Keratinocyte (primary cell): Measurements from ENCODE around the gene DLG1. TPM values are rescaled to one million over a fixed set of nuclear protein-coding genes. Genes with fewer than 3 reads are reported as not detected.

Source experiments
- DNase-seq: peaks from one replicate; pipeline ENCODE4 v3.0.0-alpha.2; 2011; ENCODE audit warnings: low read depth, missing footprints, low spot score
- FAIRE-seq: peaks from 2 replicates; lab custom pipeline; 2011; peaks lifted over from hg19 to GRCh38; lab: Jason Lieb, UNC
- H2AFZ ChIP-seq: 2 replicates; pipeline ENCODE4 v1.6.0; 2012; ENCODE audit warnings: low read length, control low read depth, inconsistent platforms; ENCODE audit not compliant: control insufficient read depth
- H3K27ac ChIP-seq: 2 replicates; pipeline ENCODE4 v1.5.1; 2011; ENCODE audit warnings: low read length; ENCODE audit not compliant: control insufficient read depth, insufficient read depth
- H3K27me3 ChIP-seq: 3 replicates; pipeline ENCODE4 v1.6.0; 2011; ENCODE audit warnings: low read length; ENCODE audit not compliant: control insufficient read depth, insufficient read depth; ENCODE audit errors: extremely low read depth
- H3K36me3 ChIP-seq, 2 experiments: 2 replicates in 1 of 2; 3 replicates in 1 of 2; pipeline ENCODE4 v1.5.1; 2011; ENCODE audit warnings: low read length in 2 of 2, mild to moderate bottlenecking in 1 of 2; ENCODE audit not compliant: control insufficient read depth in 2 of 2, insufficient read depth in 2 of 2; ENCODE audit errors: extremely low read depth in 1 of 2
- H3K4me1 ChIP-seq: 3 replicates; pipeline ENCODE4 v1.5.1; 2011; ENCODE audit warnings: low read length; ENCODE audit not compliant: control insufficient read depth, insufficient read depth; ENCODE audit errors: extremely low read depth
- H3K4me2 ChIP-seq: 3 replicates; pipeline ENCODE4 v1.6.0; 2011; ENCODE audit warnings: low read depth, low read length; ENCODE audit not compliant: control insufficient read depth, insufficient read depth; ENCODE audit errors: extremely low read depth
- H3K4me3 ChIP-seq, 3 experiments: fragments of 200-600 bp in 1 of 3; sonication (generic) in 1 of 3; 2 replicates in 2 of 3; 3 replicates in 1 of 3; pipeline ENCODE4 v1.5.1; 2011 to 2016; ENCODE audit warnings: low read length in 3 of 3, mild to moderate bottlenecking in 3 of 3, control low read depth in 2 of 3, inconsistent platforms in 1 of 3, low read depth in 1 of 3, mixed read lengths in 1 of 3, mixed run types in 1 of 3, moderate library complexity in 1 of 3; ENCODE audit not compliant: control insufficient read depth in 2 of 3, insufficient read depth in 2 of 3; ENCODE audit errors: extremely low read depth in 1 of 3
- H3K79me2 ChIP-seq: 2 replicates; pipeline ENCODE4 v1.6.0; 2012; ENCODE audit warnings: low read length; ENCODE audit not compliant: control insufficient read depth, insufficient read depth
- H3K9ac ChIP-seq: 3 replicates; pipeline ENCODE4 v1.6.0; 2011; ENCODE audit warnings: low read length; ENCODE audit not compliant: control insufficient read depth, insufficient read depth; ENCODE audit errors: extremely low read depth
- H3K9me1 ChIP-seq: 3 replicates; pipeline ENCODE4 v1.6.0; 2011; ENCODE audit warnings: low read length; ENCODE audit not compliant: control insufficient read depth, insufficient read depth; ENCODE audit errors: extremely low read depth
- H3K9me3 ChIP-seq: 2 replicates; pipeline ENCODE4 v1.5.1; 2012; ENCODE audit warnings: low read depth, low read length; ENCODE audit not compliant: control insufficient read depth
- H4K20me1 ChIP-seq: 3 replicates; pipeline ENCODE4 v1.6.0; 2011; ENCODE audit warnings: low read length; ENCODE audit not compliant: control insufficient read depth, insufficient read depth; ENCODE audit errors: extremely low read depth
- EZH2 ChIP-seq: IDR thresholded peaks from one replicate; pipeline ENCODE4 v1.6.1; 2012; ENCODE audit warnings: inconsistent platforms, mild to moderate bottlenecking, low read length, moderate library complexity
- dilution Hi-C: fragments of 300-500 bp; cut with MboI; formaldehyde crosslinking; loops from one replicate; pipeline ENCODE4 v1.7.0; 2020; ENCODE audit warnings: low sequenced_read_pairs; ENCODE audit not compliant: extremely low pct_ligation_motif_present
- polyA plus RNA-seq, 5 experiments: library from polyadenylated mRNA; depleted of rRNA in 3 of 5; stranded (reverse) in 3 of 5; stranded (forward) in 1 of 5; unstranded in 1 of 5; fragments of >200 nt; gene quantifications; 1 replicate in 1 of 5; 2 replicates in 3 of 5; 3 replicates in 1 of 5; pipeline versions ENCODE4 v1.2.1 to v1.2.3, GENCODE V29; 2011 to 2012; ENCODE audit warnings: missing spikeins in 2 of 5, low read depth in 1 of 5, low replicate concordance in 1 of 5
- TF ChIP-seq, protein P1 (sequence below), 3 experiments: IDR thresholded peaks in 1 of 3; conservative IDR thresholded peaks in 1 of 3; optimal IDR thresholded peaks in 1 of 3; 2 replicates in 2 of 3; 3 replicates in 1 of 3; pipeline versions ENCODE3 to v1.5.1; 2011; ENCODE audit warnings: low read length in 3 of 3, mild to moderate bottlenecking in 3 of 3, moderate library complexity in 2 of 3, control low read depth in 1 of 3, inconsistent platforms in 1 of 3; ENCODE audit not compliant: insufficient read depth in 2 of 3; ENCODE audit errors: extremely low read depth in 1 of 3

Gene DLG1
- polyA plus RNA-seq, 1 donor (not counting 4 experiments of a cell fraction or from before 2014, with no cell fraction given): 139 TPM

DNA sequence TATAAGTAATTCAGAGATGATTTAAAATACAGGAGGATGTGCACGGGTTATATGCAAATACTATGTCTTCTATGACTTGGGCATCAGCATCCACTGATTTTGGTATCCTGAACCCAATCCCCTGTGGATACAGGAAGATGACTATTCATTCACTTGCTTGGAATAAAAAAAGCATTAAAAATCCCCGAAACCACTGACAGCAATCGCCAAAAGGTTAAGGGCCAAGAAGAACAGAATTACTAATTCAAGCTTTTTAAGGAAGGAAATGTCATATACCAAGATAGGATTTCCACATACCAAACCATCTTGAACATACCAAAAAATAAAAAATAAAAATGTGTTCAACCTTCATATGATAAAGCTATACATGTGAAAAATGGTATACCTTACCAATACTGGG lies 93.7 kb downstream of the DLG1 start:
- Histone ChIP-seq H3K27ac (no peak overlapping the region), H3K9ac (no peak overlapping the region), H3K36me3 (peaks cover 0 to 1% of the 10 kb centered on the region in 2 experiments), H3K79me2 (peaks cover 100% of the 10 kb centered on the region), H3K4me1 (no peaks in the 10 kb centered on the region), H3K4me2 (no peak overlapping the region), H3K4me3 (no peak overlapping the region), H4K20me1 (peaks cover 44% of the 10 kb centered on the region), H3K27me3 (no peaks in the 10 kb centered on the region), H3K9me1 (no peaks in the 10 kb centered on the region), H2AFZ (no peak overlapping the region), H3K9me3 (no peaks in the 10 kb centered on the region)
- FAIRE-seq (no peak), DNase-seq (no peak)
- dilution Hi-C loops: no loop called here
- TF ChIP-seq EZH2: no peak
- TF ChIP-seq, protein P1, sequence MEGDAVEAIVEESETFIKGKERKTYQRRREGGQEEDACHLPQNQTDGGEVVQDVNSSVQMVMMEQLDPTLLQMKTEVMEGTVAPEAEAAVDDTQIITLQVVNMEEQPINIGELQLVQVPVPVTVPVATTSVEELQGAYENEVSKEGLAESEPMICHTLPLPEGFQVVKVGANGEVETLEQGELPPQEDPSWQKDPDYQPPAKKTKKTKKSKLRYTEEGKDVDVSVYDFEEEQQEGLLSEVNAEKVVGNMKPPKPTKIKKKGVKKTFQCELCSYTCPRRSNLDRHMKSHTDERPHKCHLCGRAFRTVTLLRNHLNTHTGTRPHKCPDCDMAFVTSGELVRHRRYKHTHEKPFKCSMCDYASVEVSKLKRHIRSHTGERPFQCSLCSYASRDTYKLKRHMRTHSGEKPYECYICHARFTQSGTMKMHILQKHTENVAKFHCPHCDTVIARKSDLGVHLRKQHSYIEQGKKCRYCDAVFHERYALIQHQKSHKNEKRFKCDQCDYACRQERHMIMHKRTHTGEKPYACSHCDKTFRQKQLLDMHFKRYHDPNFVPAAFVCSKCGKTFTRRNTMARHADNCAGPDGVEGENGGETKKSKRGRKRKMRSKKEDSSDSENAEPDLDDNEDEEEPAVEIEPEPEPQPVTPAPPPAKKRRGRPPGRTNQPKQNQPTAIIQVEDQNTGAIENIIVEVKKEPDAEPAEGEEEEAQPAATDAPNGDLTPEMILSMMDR (optimal IDR thresholded peaks at IDR 0.05 in 1 of 3, IDR thresholded peaks at IDR 0.05 in 1 of 3, conservative IDR thresholded peaks at IDR 0.05 in 1 of 3; ENCODE audit: extremely low read depth in 1 of 3, insufficient read depth in 2 of 3, low read length in 3 of 3): no peak

DNA sequence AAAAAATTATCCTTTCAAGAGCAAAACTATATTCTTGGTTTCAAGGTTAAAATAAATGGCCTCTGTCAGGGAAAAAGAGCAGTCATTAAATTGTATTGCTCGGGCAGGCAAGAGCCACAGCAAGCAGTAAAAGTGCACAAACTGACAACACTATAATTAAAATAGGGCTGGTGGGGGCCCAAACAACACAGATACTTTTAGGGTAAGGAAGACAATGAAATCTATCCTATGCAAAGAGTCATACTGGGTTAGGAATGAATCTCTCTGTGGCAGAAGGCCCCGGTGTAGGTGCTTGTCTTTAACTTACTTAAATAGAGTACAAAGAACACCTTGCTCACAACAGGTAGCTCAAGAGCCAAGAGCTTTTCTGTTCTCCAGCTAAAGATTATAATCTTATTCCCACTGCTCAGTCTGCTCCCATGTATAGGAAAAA lies 94.7 kb downstream of the DLG1 start:
- Histone ChIP-seq H3K79me2 (peaks cover 100% of the 10 kb centered on the region), H3K27me3 (no peaks in the 10 kb centered on the region), H3K4me1 (no peaks in the 10 kb centered on the region), H3K36me3 (peaks cover 0 to 1% of the 10 kb centered on the region in 2 experiments), H3K9me3 (no peaks in the 10 kb centered on the region), H2AFZ (no peak overlapping the region), H3K27ac (no peak overlapping the region), H3K9me1 (no peaks in the 10 kb centered on the region), H4K20me1 (peaks cover 50% of the 10 kb centered on the region), H3K4me3 (no peak overlapping the region), H3K9ac (no peak overlapping the region), H3K4me2 (no peak overlapping the region)
- DNase-seq (no peak), FAIRE-seq (no peak)
- TF ChIP-seq, protein P1 (optimal IDR thresholded peaks at IDR 0.05 in 1 of 3, IDR thresholded peaks at IDR 0.05 in 1 of 3, conservative IDR thresholded peaks at IDR 0.05 in 1 of 3; ENCODE audit: extremely low read depth in 1 of 3, insufficient read depth in 2 of 3, low read length in 3 of 3): no peak
- no peak for TF ChIP-seq EZH2
- dilution Hi-C loops: no loop called here
